ENCODE results near the gene NDUFAF3. TPM values are rescaled to one million over a fixed set of nuclear protein-coding genes. Genes with fewer than 3 reads are reported as not detected.

NDUFAF3 gene
- total and polyA plus RNA-seq, 9 donors = 43.2 to 132 (median 89.8) TPM

GRCh38 chr3:49034650-49035049, 12.7 kb downstream of the NDUFAF3 start:
- Histone ChIP-seq H3K9me3 (no peaks in the 10 kb centered on the region), H3K4me3 (no peak overlapping the region), H3K4me1 (ENCODE audit: insufficient read depth) (peaks cover 2% of the 10 kb centered on the region), H3K27ac (no peak overlapping the region), H3K27me3 (no peaks in the 10 kb centered on the region), H3K36me3 (no peaks in the 10 kb centered on the region)
- 82 to 91% (median 84%) methylated on average over 2 of the region's 2 CpGs for WGBS, 3 donors
- DNase-seq = no peak
- intact Hi-C loops (cut with DNase I) = loop anchor here in 1 of 4 donors (5.0 kb wide), 1 partner anchor 58 kb away; the partner anchor contains the start of gene QRICH1
- TF ChIP-seq EP300 (IDR thresholded peaks at IDR 0.05) (no peak), CTCF (IDR thresholded peaks at IDR 0.05) (no peak), POLR2A (IDR thresholded peaks at IDR 0.05) (no peak)

- H3K27ac ChIP-seq = no peak overlapping the region
- WGBS, 3 donors = 94 to 95% (median 95%) methylated on average over 3 of the region's 3 CpGs
- no peaks in the 10 kb centered on the region for H3K36me3 ChIP-seq
- intact Hi-C loops (cut with DNase I) = no loop called here
- DNase-seq = no peak
- no peaks in the 10 kb centered on the region for H3K9me3 ChIP-seq
- peaks cover 2% of the 10 kb centered on the region for H3K4me1 ChIP-seq (ENCODE audit: insufficient read depth)
- H3K27me3 ChIP-seq = no peaks in the 10 kb centered on the region
- TF ChIP-seq EP300 (IDR thresholded peaks at IDR 0.05) = no peak
- TF ChIP-seq POLR2A (IDR thresholded peaks at IDR 0.05) = no peak
- no peak for TF ChIP-seq CTCF (IDR thresholded peaks at IDR 0.05)
- H3K4me3 ChIP-seq = no peak overlapping the region
Observed at GRCh38 chr3:49035281-49035680, 13.4 kb downstream of the NDUFAF3 start.

GRCh38 chr3:49053543-49053942, 31.6 kb downstream of the NDUFAF3 start:
- Histone ChIP-seq H3K4me3 (no peak overlapping the region), H3K9me3 (no peaks in the 10 kb centered on the region), H3K27me3 (no peaks in the 10 kb centered on the region), H3K36me3 (no peaks in the 10 kb centered on the region), H3K4me1 (ENCODE audit: insufficient read depth) (no peaks in the 10 kb centered on the region), H3K27ac (no peak overlapping the region)
- no peak for TF ChIP-seq CTCF (IDR thresholded peaks at IDR 0.05)
- no peak for TF ChIP-seq EP300 (IDR thresholded peaks at IDR 0.05)
- TF ChIP-seq POLR2A (IDR thresholded peaks at IDR 0.05) = no peak
- 95 to 100% (median 95%) methylated on average over 1 of the region's 1 CpG for WGBS, 3 donors
- intact Hi-C loops (cut with DNase I) = no loop called here
- DNase-seq = no peak

- Histone ChIP-seq H3K4me1 (ENCODE audit: insufficient read depth) (no peaks in the 10 kb centered on the region), H3K27ac (no peak overlapping the region), H3K4me3 (no peak overlapping the region), H3K9me3 (no peaks in the 10 kb centered on the region), H3K36me3 (no peaks in the 10 kb centered on the region), H3K27me3 (no peaks in the 10 kb centered on the region)
- TF ChIP-seq CTCF (IDR thresholded peaks at IDR 0.05) (no peak), POLR2A (IDR thresholded peaks at IDR 0.05) (no peak), EP300 (IDR thresholded peaks at IDR 0.05) (no peak)
- 95 to 96% (median 95%) methylated on average over 2 of the region's 2 CpGs for WGBS, 3 donors
- intact Hi-C loops (cut with DNase I) = no loop called here
- DNase-seq = no peak
Observed at GRCh38 chr3:49054344-49054862, 32.5 kb downstream of the NDUFAF3 start.
